DMS153 treated with DMSO at 0.1 percent for 48 hours (cell line): ENCODE data around the gene DHRSX.
"Not testable (repeated sequence)": the region's sequence is repeated elsewhere in the genome, so short reads cannot be mapped to it uniquely, and the experiment has no call there.

ENCODE experiments used
- DNase-seq: peaks from one replicate; lab custom pipeline; 2025; ENCODE audit not compliant: unreplicated experiment; lab: John Stamatoyannopoulos, UW

The DHRSX gene

GRCh38 chrX:2226906-2227656 is 273.7 kb downstream of the DHRSX start:
- DNase-seq, result no peak

- DNase-seq, result no peak
Observed at GRCh38 chrX:2226182-2226581, 274.6 kb downstream of the DHRSX start.

DNA sequence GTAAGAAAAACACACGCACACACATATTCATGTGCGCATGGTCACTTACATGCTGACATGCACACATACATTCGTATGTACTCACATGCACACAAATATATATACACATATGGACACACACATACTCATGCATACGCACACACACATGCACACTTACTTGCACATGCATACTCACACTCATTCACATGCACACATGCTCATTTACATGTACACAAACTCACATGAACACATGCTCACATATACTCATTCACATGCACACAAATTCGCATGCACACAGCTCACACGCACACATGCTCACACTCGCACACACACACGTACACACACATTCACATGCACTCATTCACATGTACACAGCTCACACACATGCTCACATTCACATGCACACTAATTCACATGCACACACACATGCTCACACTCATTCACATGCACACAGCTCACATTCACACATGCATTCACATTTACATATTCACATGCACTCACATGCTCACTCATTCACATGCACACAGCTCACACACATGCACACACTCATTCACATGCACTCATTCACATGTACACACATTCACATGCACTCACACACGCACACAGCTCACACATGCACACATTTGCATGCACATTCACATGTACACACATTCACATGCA is 276.1 kb downstream of the DHRSX start:
- DNase-seq, result no peak

DNA sequence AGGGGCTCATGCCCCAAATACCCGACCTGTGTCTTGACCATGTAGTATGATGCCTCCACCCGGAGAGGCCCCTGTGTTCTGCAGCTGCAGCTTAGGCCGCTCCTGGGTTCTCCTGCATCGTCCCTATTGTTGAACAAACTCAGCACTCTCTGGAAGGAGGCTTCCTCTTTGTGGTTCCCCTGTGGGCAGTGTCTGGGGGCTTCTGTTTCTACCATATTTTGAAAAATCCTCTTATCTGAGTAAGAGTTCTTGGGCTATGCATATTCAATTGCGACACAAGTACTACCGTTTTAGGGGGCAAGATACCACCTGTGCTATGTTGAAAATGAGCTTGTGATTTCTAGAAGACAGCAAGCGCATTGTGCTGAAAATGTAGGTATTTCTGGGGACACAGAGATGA is 276.6 kb downstream of the DHRSX start:
- DNase-seq, result no peak

DNA sequence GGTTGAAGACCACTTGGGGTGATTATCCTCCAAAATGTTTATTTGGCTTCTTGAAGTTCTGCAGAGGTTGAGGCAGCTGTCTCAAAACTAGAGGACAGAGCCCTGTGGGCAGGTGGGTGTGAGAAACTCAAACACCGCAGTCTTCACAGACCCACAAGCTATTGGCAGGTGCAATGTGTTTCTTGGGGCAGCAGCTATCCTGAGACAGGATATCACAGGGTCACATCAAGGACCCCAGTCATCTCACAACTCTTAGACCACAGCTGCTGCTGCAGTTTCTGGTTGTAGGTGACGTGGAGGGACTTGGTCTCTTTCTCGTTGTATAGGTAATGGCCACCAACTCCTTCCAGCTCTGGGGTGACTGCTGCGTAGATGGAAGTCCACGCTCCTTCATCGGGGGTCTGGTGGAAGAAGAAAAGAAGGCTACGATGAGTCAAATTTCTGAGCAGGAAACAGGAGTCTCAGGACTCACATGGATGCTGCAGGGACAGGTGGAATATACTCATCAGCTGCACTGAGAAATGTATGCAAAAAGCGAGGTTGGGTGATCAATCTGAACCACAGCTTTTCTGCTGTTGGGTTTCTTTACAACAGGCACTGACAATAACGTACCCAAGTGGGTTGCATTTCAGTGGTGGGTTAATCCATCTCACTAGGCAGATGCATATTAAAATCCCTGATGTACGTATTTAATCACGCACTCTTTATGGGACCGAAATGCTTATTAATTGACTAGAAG is 279.8 kb downstream of the DHRSX start:
- DNase-seq, result no peak

DNA sequence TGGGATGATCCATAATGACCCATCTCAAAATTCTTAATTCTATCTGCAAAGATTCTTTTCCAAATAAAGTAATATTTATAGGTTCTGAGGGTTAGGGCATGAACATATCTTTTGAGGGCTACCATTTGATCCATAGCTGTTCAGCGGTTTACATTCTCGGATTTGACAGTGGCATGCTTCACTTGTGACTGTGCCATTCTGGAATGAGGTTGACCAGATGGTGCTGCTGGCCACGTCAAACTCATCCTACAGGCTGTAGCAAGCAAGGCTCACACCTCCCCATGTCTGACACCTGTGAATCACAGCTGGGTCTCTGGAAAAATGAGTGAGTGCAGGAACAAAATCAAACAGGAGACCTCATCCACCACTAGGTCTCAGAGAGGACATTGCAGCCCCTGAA is 280.5 kb downstream of the DHRSX start:
- DNase-seq, result no peak

DNA sequence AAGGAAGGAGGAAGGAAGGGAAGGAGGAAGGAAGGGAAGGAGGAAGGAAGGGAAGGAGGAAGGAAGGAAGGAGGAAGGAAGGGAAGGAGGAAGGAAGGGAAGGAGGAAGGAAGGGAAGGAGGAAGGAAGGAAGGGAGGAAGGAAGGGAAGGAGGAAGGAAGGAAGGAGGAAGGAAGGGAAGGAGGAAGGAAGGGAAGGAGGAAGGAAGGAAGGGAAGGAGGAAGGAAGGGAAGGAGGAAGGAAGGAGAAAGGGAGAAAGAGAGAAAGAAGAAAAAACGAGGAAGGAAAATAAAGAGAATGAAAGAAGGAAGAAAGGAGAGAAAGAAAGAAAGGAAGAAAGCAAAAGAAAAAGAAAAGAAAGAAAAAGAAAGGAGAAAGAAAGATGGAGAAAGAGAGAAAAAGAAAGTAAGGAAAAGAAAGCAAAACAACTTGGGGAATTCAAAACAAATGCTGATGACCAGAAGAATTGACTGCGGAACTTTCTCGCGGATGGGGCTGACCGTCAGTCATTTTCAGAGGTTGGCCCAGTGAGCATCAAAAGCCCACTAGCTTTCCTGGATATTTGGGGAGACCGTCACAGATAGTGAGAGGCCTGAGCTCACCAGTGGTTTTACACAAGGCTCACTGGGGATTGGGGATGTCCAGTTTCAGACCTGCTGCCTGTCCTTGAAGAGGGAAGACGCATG is 286.5 kb downstream of the DHRSX start:
- DNase-seq, result not testable (repeated sequence)

- not testable (repeated sequence) for DNase-seq
Observed at GRCh38 chrX:2211667-2212066, 289.1 kb downstream of the DHRSX start.

DNA sequence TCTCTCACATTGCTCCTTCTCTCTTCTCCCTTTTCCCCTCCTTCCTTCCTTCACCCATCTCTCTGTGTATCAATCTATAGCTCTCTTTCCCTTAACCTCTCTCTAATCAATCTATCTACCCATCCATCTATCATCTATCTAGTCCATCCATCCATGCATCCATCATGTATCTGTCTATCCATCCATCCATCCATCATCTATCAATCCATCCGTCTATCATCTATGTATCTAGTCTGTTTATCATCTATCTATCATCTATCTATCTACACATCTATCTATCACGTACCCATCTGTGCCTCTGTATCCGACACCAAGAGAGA is 307.5 kb downstream of the DHRSX start:
- DNase-seq, result no peak

GRCh38 chrX:2192584-2193272 is 308.0 kb downstream of the DHRSX start:
- no peak for DNase-seq

GRCh38 chrX:2188840-2189239 is 311.9 kb downstream of the DHRSX start:
- no peak for DNase-seq

- no peak for DNase-seq
Observed at GRCh38 chrX:2188330-2188792, 312.4 kb downstream of the DHRSX start.

GRCh38 chrX:2187352-2188115 is 313.2 kb downstream of the DHRSX start:
- no peak for DNase-seq

- no peak for DNase-seq
Observed at GRCh38 chrX:2185341-2186082, 315.3 kb downstream of the DHRSX start.

DNA sequence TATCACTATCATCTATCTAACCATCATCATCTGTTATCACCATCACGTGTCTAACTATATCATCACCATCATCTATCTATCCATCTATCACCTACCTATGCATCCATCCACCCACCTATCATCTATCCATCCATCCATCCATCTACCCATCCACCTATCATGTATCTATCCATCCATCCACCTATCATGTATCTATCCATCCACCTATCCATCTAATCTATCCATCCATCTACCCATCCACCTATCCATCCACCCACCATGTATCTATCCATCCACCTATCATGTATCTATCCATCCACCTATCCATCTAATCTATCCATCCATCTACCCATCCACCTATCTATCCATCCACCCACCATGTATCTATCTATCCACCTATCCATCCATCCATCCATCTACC is 316.7 kb downstream of the DHRSX start:
- DNase-seq, result no peak

DNA sequence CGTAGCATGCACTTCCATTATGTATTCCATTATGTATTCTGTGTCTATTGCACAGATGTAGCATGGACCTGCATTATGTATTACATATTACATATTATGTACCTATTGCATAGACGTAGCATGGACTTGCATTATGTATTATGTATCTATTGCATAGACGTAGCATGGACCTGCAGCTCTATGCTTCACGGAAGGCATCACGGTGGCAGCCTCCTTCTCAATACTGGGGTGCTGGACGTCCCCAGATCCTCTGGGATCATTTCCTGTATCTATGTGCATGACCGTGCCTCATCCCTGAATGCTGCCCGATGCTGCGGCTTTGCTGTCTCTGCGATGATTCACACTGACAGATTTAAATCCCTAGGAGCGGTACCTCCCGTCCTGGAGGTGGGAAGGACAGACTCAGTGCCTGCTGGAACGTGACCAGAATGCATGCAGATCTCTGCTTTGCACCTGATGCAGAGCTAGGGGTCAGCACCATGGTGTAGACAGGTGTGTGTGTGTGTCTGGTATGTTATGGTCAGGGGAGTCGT is 317.5 kb downstream of the DHRSX start:
- DNase-seq, result no peak

GRCh38 chrX:2177541-2177940 is 323.2 kb downstream of the DHRSX start:
- no peak for DNase-seq

GRCh38 chrX:2176733-2177132 is 324.0 kb downstream of the DHRSX start:
- DNase-seq, result no peak

GRCh38 chrX:2176274-2176673 is 324.5 kb downstream of the DHRSX start:
- DNase-seq, result no peak
